HAP-1 (cell line): ENCODE measurements around the gene RAB5B.
"Not testable (repeated sequence)": the region's sequence is repeated elsewhere in the genome, so short reads cannot be mapped to it uniquely, and the experiment has no call there.

Experiments used
- DNase-seq, 2 experiments: peaks; one replicate each; pipeline ENCODE4 v3.0.0-alpha.2; 2016 to 2020; ENCODE audit warnings: low spot score in 2 of 2
- H3K27me3 ChIP-seq: fragments of 250-450 bp; sonication (Bioruptor Pico); 2 replicates; pipeline ENCODE4 v1.5.1; 2020; ENCODE audit warnings: low read depth, mild to moderate bottlenecking, moderate library complexity
- H3K36me3 ChIP-seq: fragments of 250-450 bp; sonication (Bioruptor Pico); replicated peaks from 2 replicates; pipeline ENCODE4 v1.5.1; 2020; ENCODE audit warnings: mild to moderate bottlenecking
- H3K4me1 ChIP-seq: fragments of 250-450 bp; sonication (Bioruptor Pico); 2 replicates; pipeline ENCODE4 v1.5.1; 2020; ENCODE audit warnings: mild to moderate bottlenecking
- H3K4me3 ChIP-seq: fragments of 250-450 bp; sonication (Bioruptor Pico); 2 replicates; pipeline ENCODE4 v1.5.1; 2020; ENCODE audit warnings: mild to moderate bottlenecking, moderate library complexity
- H3K9me3 ChIP-seq: fragments of 250-450 bp; sonication (Bioruptor Pico); 2 replicates; pipeline ENCODE4 v1.5.1; 2020; ENCODE audit warnings: mild to moderate bottlenecking, moderate library complexity
- in situ Hi-C: fragments of 300-500 bp; cut with MboI; formaldehyde crosslinking; loops from 3 replicates; pipeline ENCODE4 v1.14.3; 2020; ENCODE audit warnings: low sequenced_read_pairs, inconsistent platforms, mixed read lengths

RAB5B gene

GRCh38 chr12:55981882-55982281 is 8.0 kb downstream of the RAB5B start:
- DNase-seq, in situ Hi-C loops, H3K4me1 ChIP-seq, H3K27me3 ChIP-seq, H3K4me3 ChIP-seq, H3K9me3 ChIP-seq, H3K36me3 ChIP-seq: not testable (repeated sequence)

- Histone ChIP-seq H3K27me3 (no peaks in the 10 kb centered on the region), H3K36me3 (peaks cover 11% of the 10 kb centered on the region), H3K4me3 (no peak overlapping the region), H3K4me1 (no peaks in the 10 kb centered on the region), H3K9me3 (no peaks in the 10 kb centered on the region)
- no peak for DNase-seq
- in situ Hi-C loops, result no loop called here
Measured at GRCh38 chr12:55982319-55982936, 8.6 kb downstream of the RAB5B start.

- no peak for DNase-seq
- H3K36me3 ChIP-seq, result peaks cover 17% of the 10 kb centered on the region
- in situ Hi-C loops, result no loop called here
- no peaks in the 10 kb centered on the region for H3K9me3 ChIP-seq
- no peak overlapping the region for H3K4me3 ChIP-seq
- H3K4me1 ChIP-seq, result no peaks in the 10 kb centered on the region
- no peaks in the 10 kb centered on the region for H3K27me3 ChIP-seq
Measured at GRCh38 chr12:55983232-55983842, 9.5 kb downstream of the RAB5B start.

- no peaks in the 10 kb centered on the region for H3K27me3 ChIP-seq
- peaks cover 26% of the 10 kb centered on the region for H3K36me3 ChIP-seq
- H3K4me1 ChIP-seq, result no peaks in the 10 kb centered on the region
- H3K9me3 ChIP-seq, result no peaks in the 10 kb centered on the region
- H3K4me3 ChIP-seq, result no peak overlapping the region
- DNase-seq, result no peak
- in situ Hi-C loops, result no loop called here
Measured at GRCh38 chr12:55984861-55985260, 11.0 kb downstream of the RAB5B start.

GRCh38 chr12:55985341-55985740 is 11.5 kb downstream of the RAB5B start:
- H3K27me3 ChIP-seq, result no peaks in the 10 kb centered on the region
- H3K4me1 ChIP-seq, result no peaks in the 10 kb centered on the region
- peaks cover 30% of the 10 kb centered on the region for H3K36me3 ChIP-seq
- in situ Hi-C loops, result no loop called here
- no peak for DNase-seq
- H3K4me3 ChIP-seq, result no peak overlapping the region
- no peaks in the 10 kb centered on the region for H3K9me3 ChIP-seq

GRCh38 chr12:55985976-55986375 is 12.1 kb downstream of the RAB5B start:
- H3K9me3 ChIP-seq, H3K27me3 ChIP-seq, H3K4me3 ChIP-seq, in situ Hi-C loops, DNase-seq, H3K4me1 ChIP-seq: not testable (repeated sequence)
- peaks cover 31% of the 10 kb centered on the region for H3K36me3 ChIP-seq

GRCh38 chr12:55991110-55991509 is 17.2 kb downstream of the RAB5B start:
- in situ Hi-C loops, result no loop called here
- H3K36me3 ChIP-seq, result peaks cover 64% of the 10 kb centered on the region

GRCh38 chr12:55993230-55993853 is 19.5 kb downstream of the RAB5B start:
- in situ Hi-C loops, result no loop called here
- Histone ChIP-seq H3K36me3 (peaks cover 55% of the 10 kb centered on the region), H3K4me3 (no peak overlapping the region)

More at GRCh38 chr12:55991110-55991509, 17.2 kb downstream of the RAB5B start:
- H3K4me1 ChIP-seq, result no peaks in the 10 kb centered on the region
- H3K9me3 ChIP-seq, result no peaks in the 10 kb centered on the region
- H3K4me3 ChIP-seq, result no peak overlapping the region
- no peak for DNase-seq
- H3K27me3 ChIP-seq, result no peaks in the 10 kb centered on the region

GRCh38 chr12:55995366-55995765 is 21.5 kb downstream of the RAB5B start:
- Histone ChIP-seq H3K9me3 (no peaks in the 10 kb centered on the region), H3K27me3 (no peaks in the 10 kb centered on the region), H3K4me3 (no peak overlapping the region), H3K4me1 (no peaks in the 10 kb centered on the region; the same call in 1 of the 2 replicates), H3K36me3 (peaks cover 42% of the 10 kb centered on the region)
- in situ Hi-C loops, result no loop called here
- no peak for DNase-seq

More at GRCh38 chr12:55993230-55993853, 19.5 kb downstream of the RAB5B start:
- Histone ChIP-seq H3K4me1 (no peaks in the 10 kb centered on the region; the same call in 1 of the 2 replicates), H3K9me3 (no peaks in the 10 kb centered on the region), H3K27me3 (no peaks in the 10 kb centered on the region)
- DNase-seq, result no peak

GRCh38 chr12:55996201-55996714 is 22.4 kb downstream of the RAB5B start:
- peak overlapping the region; percentile 60 for H3K4me3 ChIP-seq
- H3K27me3 ChIP-seq, result no peaks in the 10 kb centered on the region
- H3K9me3 ChIP-seq, result no peaks in the 10 kb centered on the region
- in situ Hi-C loops, result no loop called here
- H3K36me3 ChIP-seq, result peaks cover 33% of the 10 kb centered on the region
- H3K4me1 ChIP-seq, result no peaks in the 10 kb centered on the region; the same call in 1 of the 2 replicates
- peak; percentile 59 to 68 for DNase-seq

- Histone ChIP-seq H3K9me3 (no peaks in the 10 kb centered on the region), H3K4me1 (no peaks in the 10 kb centered on the region; the same call in 1 of the 2 replicates), H3K4me3 (peak within 1 kb of the TSS; percentile 60), H3K36me3 (peaks cover 28% of the 10 kb centered on the region), H3K27me3 (no peaks in the 10 kb centered on the region)
- in situ Hi-C loops, result no loop called here
- peak; percentile 96 to 97 for DNase-seq
Measured at GRCh38 chr12:55996715-55997534, 23.0 kb downstream of the RAB5B start, which contains the start of gene SUOX. SUOX (plus strand) TSS chr12:55997276; CDS start chr12:56002222, 4,946 bp downstream.

- in situ Hi-C loops, result no loop called here
- no peaks in the 10 kb centered on the region; the same call in 1 of the 2 replicates for H3K4me1 ChIP-seq
- no peak for DNase-seq
- H3K4me3 ChIP-seq, result peak overlapping the region; percentile 60
- no peaks in the 10 kb centered on the region for H3K27me3 ChIP-seq
- peaks cover 22% of the 10 kb centered on the region for H3K36me3 ChIP-seq
- H3K9me3 ChIP-seq, result no peaks in the 10 kb centered on the region
Measured at GRCh38 chr12:55997535-55997859, 23.6 kb downstream of the RAB5B start.

- not testable (repeated sequence) for H3K4me3 ChIP-seq, DNase-seq
Measured at GRCh38 chr12:55999522-55999921, 25.6 kb downstream of the RAB5B start.

More at GRCh38 chr12:55999522-55999921, 25.6 kb downstream of the RAB5B start:
- H3K36me3 ChIP-seq, H3K27me3 ChIP-seq, H3K9me3 ChIP-seq, in situ Hi-C loops, H3K4me1 ChIP-seq: not testable (repeated sequence)
